Ishikawa (cell line): ENCODE data around the gene CAST.
A peak's percentile ranks its signal among the peaks of the same experiment; 100 is the strongest.

Experiments
- CEBPB ChIP-seq: IDR thresholded peaks from 2 replicates; pipeline ENCODE4 v1.6.1; 2012
- CREB1 ChIP-seq: IDR thresholded peaks from 2 replicates; pipeline ENCODE4 v1.6.1; 2012; ENCODE audit warnings: low read depth
- EGR1 ChIP-seq: IDR thresholded peaks from 2 replicates; pipeline ENCODE4 v1.6.1; 2012
- EP300 ChIP-seq: IDR thresholded peaks from 2 replicates; pipeline ENCODE4 v1.6.1; 2012; ENCODE audit warnings: borderline replicate concordance
- FOXM1 ChIP-seq: IDR thresholded peaks from 2 replicates; pipeline ENCODE4 v1.6.1; 2012; ENCODE audit warnings: low read depth, borderline replicate concordance
- NFIC ChIP-seq: IDR thresholded peaks from 2 replicates; pipeline ENCODE4 v1.6.1; 2012
- RAD21 ChIP-seq: IDR thresholded peaks from 2 replicates; pipeline ENCODE4 v1.6.1; 2012; ENCODE audit warnings: low read depth
- TAF1 ChIP-seq: IDR thresholded peaks from 2 replicates; pipeline ENCODE4 v1.6.1; 2012; ENCODE audit warnings: low read depth, mild to moderate bottlenecking
- TCF12 ChIP-seq: IDR thresholded peaks from 2 replicates; pipeline ENCODE4 v1.6.1; 2012; ENCODE audit warnings: low read depth
- TEAD4 ChIP-seq: IDR thresholded peaks from 2 replicates; pipeline ENCODE4 v1.6.1; 2012
- USF1 ChIP-seq: IDR thresholded peaks from 2 replicates; pipeline ENCODE4 v1.6.1; 2012
- YY1 ChIP-seq: IDR thresholded peaks from 2 replicates; pipeline ENCODE4 v1.6.1; 2012; ENCODE audit warnings: low read depth
- ZBTB7A ChIP-seq: IDR thresholded peaks from 2 replicates; pipeline ENCODE4 v1.6.1; 2012; ENCODE audit warnings: low read depth
- TF ChIP-seq, protein P1 (sequence below): IDR thresholded peaks from 2 replicates; pipeline ENCODE4 v1.6.1; 2012
- TF ChIP-seq, protein P2 (sequence below): IDR thresholded peaks from 2 replicates; pipeline ENCODE4 v1.6.1; 2012; ENCODE audit warnings: low read depth, mild to moderate bottlenecking

The CAST gene

GRCh38 chr5:96718635-96719077 lies 56.5 kb downstream of the CAST start:
- no peak for TF ChIP-seq ZBTB7A
- TF ChIP-seq EGR1, result no peak
- peak; percentile 50 for TF ChIP-seq NFIC
- no peak for TF ChIP-seq TAF1
- TF ChIP-seq, protein P1, sequence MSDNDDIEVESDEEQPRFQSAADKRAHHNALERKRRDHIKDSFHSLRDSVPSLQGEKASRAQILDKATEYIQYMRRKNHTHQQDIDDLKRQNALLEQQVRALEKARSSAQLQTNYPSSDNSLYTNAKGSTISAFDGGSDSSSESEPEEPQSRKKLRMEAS, result peak; percentile 40; the same call in 1 of the 2 replicates
- TF ChIP-seq YY1, result no peak
- TF ChIP-seq CREB1, result no peak
- TF ChIP-seq, protein P2, sequence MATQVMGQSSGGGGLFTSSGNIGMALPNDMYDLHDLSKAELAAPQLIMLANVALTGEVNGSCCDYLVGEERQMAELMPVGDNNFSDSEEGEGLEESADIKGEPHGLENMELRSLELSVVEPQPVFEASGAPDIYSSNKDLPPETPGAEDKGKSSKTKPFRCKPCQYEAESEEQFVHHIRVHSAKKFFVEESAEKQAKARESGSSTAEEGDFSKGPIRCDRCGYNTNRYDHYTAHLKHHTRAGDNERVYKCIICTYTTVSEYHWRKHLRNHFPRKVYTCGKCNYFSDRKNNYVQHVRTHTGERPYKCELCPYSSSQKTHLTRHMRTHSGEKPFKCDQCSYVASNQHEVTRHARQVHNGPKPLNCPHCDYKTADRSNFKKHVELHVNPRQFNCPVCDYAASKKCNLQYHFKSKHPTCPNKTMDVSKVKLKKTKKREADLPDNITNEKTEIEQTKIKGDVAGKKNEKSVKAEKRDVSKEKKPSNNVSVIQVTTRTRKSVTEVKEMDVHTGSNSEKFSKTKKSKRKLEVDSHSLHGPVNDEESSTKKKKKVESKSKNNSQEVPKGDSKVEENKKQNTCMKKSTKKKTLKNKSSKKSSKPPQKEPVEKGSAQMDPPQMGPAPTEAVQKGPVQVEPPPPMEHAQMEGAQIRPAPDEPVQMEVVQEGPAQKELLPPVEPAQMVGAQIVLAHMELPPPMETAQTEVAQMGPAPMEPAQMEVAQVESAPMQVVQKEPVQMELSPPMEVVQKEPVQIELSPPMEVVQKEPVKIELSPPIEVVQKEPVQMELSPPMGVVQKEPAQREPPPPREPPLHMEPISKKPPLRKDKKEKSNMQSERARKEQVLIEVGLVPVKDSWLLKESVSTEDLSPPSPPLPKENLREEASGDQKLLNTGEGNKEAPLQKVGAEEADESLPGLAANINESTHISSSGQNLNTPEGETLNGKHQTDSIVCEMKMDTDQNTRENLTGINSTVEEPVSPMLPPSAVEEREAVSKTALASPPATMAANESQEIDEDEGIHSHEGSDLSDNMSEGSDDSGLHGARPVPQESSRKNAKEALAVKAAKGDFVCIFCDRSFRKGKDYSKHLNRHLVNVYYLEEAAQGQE, result no peak
- TF ChIP-seq CEBPB, result no peak
- no peak for TF ChIP-seq FOXM1
- TF ChIP-seq EP300, result no peak
- no peak for TF ChIP-seq RAD21
- TF ChIP-seq TEAD4, result no peak
- no peak for TF ChIP-seq USF1

- TF ChIP-seq USF1 (no peak), ZBTB7A (no peak), CEBPB (no peak), CREB1 (no peak), EP300 (no peak), TAF1 (no peak), YY1 (no peak), TEAD4 (no peak)
These were observed 58.2 kb downstream of the CAST start for GRCh38 chr5:96720408-96720807.

GRCh38 chr5:96721351-96721977 lies 59.3 kb downstream of the CAST start:
- no peak for TF ChIP-seq FOXM1

GRCh38 chr5:96725257-96725656 lies 63.1 kb downstream of the CAST start:
- no peak for TF ChIP-seq FOXM1
- no peak for TF ChIP-seq ZBTB7A
- TF ChIP-seq, protein P2, result no peak
- TF ChIP-seq TCF12, result no peak

DNA sequence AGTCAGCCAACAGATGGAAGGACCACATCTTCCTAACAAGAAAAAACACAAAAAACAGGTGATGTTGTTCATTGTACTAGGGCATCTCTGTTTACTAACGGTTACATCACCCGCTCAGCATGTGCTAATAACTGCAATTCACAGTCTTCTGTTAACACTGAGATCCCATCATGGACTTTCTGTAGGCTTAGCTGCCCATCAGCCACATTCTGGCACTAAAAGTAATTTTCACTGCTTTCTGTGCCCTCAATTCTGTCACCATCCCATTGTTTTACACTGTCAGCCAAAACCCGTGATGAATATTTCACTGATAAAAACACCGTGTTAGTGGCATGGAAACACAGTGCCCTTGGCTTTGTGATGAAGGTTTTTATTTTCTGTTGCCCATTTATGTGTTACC lies 64.6 kb downstream of the CAST start:
- TF ChIP-seq FOXM1 (no peak), USF1 (no peak), TCF12 (no peak), ZBTB7A (no peak), RAD21 (no peak), CEBPB (no peak), CREB1 (no peak), YY1 (no peak), TAF1 (no peak), NFIC (no peak), EP300 (no peak), TEAD4 (no peak), EGR1 (no peak)
- TF ChIP-seq, protein P2, result no peak
- TF ChIP-seq, protein P1, result no peak
